Measurements from ENCODE around the gene KIF1A. TPM values are rescaled to one million over a fixed set of nuclear protein-coding genes. Genes with fewer than 3 reads are reported as not detected.

KIF1A gene
- total and polyA plus RNA-seq, 2 donors (not counting 3 experiments of a cell fraction or from before 2014, with no cell fraction given) = 0.11 to 0.64 TPM

DNA sequence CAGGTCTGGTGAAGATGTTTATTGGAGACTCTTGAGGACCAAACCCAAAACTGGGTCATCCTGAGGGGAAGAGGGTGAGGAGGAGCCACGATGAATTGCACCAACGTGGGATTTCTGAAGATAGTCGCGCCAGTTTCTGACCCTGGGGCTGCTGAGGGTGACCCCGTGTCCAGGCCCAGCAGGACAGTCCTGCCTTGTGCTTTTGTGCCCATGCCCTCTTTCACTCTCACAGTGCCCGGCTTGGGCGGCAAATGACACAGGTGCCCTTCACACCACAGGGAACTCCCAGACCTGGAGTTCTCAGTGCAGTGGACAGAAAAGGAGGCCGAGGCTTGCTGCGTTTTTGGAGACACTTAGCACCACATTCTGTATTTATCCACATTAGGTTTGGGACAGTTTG, 15.5 kb upstream of the KIF1A start:
- H3K9me1 ChIP-seq (replicated peaks; ENCODE audit: control insufficient read depth, extremely low read depth, insufficient read depth, low read length) = no peaks in the 10 kb centered on the region
- no peaks in the 10 kb centered on the region for H3K36me3 ChIP-seq (ENCODE audit: control insufficient read depth in 2 of 2, extremely low read depth in 1 of 2, insufficient read depth in 2 of 2, low read length in 2 of 2)
- peaks cover 5% of the 10 kb centered on the region for H3K4me1 ChIP-seq (ENCODE audit: control insufficient read depth, extremely low read depth, insufficient read depth, low read length)
- ChIA-PET CTCF (no interaction called here), POLR2A (no interaction called here)
- no peak overlapping the region for H3K27ac ChIP-seq (ENCODE audit: insufficient read depth, low read depth, low read length)
- no TSS peak for BruUV-seq (replicated peaks)
- no peak for DNase-seq (ENCODE audit: low read depth, low spot score)
- H3K9me3 ChIP-seq (replicated peaks; ENCODE audit: control insufficient read depth, insufficient read depth, low read length) = no peaks in the 10 kb centered on the region
- intact Hi-C loops (cut with micrococcal nuclease) (no loop called here), dilution Hi-C loops (cut with MboI; ENCODE audit: extremely low pct_ligation_motif_present, low sequenced_read_pairs) (no loop called here)
- FAIRE-seq = no peak
- H3K9ac ChIP-seq (replicated peaks; ENCODE audit: extremely low read depth, insufficient read depth, low read length) = no peak overlapping the region
- no peak overlapping the region for H3K4me3 ChIP-seq (replicated peaks in 1 of 3; ENCODE audit: insufficient read depth in 1 of 3, low read depth in 1 of 3, low read length in 3 of 3)
- no peak for TF ChIP-seq GATA2 (IDR thresholded peaks at IDR 0.05; ENCODE audit: insufficient read depth, insufficient read length, low read depth, low read length)
- TF ChIP-seq POLR2A (IDR thresholded peaks at IDR 0.05; ENCODE audit: low read depth, low read length) = no peak
- no peak for TF ChIP-seq JUN (IDR thresholded peaks at IDR 0.05; ENCODE audit: borderline replicate concordance, insufficient read depth, insufficient read length, low read depth)
- no peak for TF ChIP-seq EZH2 (IDR thresholded peaks at IDR 0.05; ENCODE audit: borderline replicate concordance, low read depth, low read length, severe bottlenecking)
- TF ChIP-seq, protein P1, sequence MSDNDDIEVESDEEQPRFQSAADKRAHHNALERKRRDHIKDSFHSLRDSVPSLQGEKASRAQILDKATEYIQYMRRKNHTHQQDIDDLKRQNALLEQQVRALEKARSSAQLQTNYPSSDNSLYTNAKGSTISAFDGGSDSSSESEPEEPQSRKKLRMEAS (IDR thresholded peaks at IDR 0.05; ENCODE audit: insufficient read depth, insufficient read length) = no peak
- H4K20me1 ChIP-seq (replicated peaks; ENCODE audit: control insufficient read depth, extremely low read depth, insufficient read depth, low read length) = no peaks in the 10 kb centered on the region
- no peaks in the 10 kb centered on the region for H3K79me2 ChIP-seq (ENCODE audit: control insufficient read depth, insufficient read depth, low read length)
- H3K4me2 ChIP-seq (ENCODE audit: insufficient read depth, low read length) = no peak overlapping the region
- no peak overlapping the region for H2AFZ ChIP-seq (ENCODE audit: low read depth, low read length)
- H3K27me3 ChIP-seq (ENCODE audit: control insufficient read depth in 2 of 2, insufficient read depth in 2 of 2, low read length in 2 of 2) = peaks cover 3 to 8% of the 10 kb centered on the region in 2 experiments

- no peak for FAIRE-seq
- intact Hi-C loops (cut with micrococcal nuclease) = loop anchor here (5.0 kb wide), 1 partner anchor 397 kb away; the partner anchor contains the start of gene GPC1
- no TSS peak for BruUV-seq (replicated peaks)
These were observed 14.5 kb upstream of the KIF1A start for GRCh38 chr2:240834377-240834975.

More at GRCh38 chr2:240834377-240834975, 14.5 kb upstream of the KIF1A start:
- ChIA-PET POLR2A (no interaction called here), CTCF (interaction anchor here (1.2 kb wide), 1 partner anchor 12 kb away, joined by 5 read pairs; no protein-coding TSS in a partner anchor)
- Histone ChIP-seq H3K9me3 (replicated peaks; ENCODE audit: control insufficient read depth, insufficient read depth, low read length) (no peaks in the 10 kb centered on the region), H3K79me2 (ENCODE audit: control insufficient read depth, insufficient read depth, low read length) (no peaks in the 10 kb centered on the region), H4K20me1 (replicated peaks; ENCODE audit: control insufficient read depth, extremely low read depth, insufficient read depth, low read length) (no peaks in the 10 kb centered on the region), H3K4me2 (ENCODE audit: insufficient read depth, low read length) (no peak overlapping the region), H3K27ac (ENCODE audit: insufficient read depth, low read depth, low read length) (no peak overlapping the region), H3K4me1 (ENCODE audit: control insufficient read depth, extremely low read depth, insufficient read depth, low read length) (peaks cover 5% of the 10 kb centered on the region), H2AFZ (ENCODE audit: low read depth, low read length) (no peak overlapping the region), H3K4me3 (replicated peaks in 1 of 3; ENCODE audit: insufficient read depth in 1 of 3, low read depth in 1 of 3, low read length in 3 of 3) (no peak overlapping the region), H3K9ac (replicated peaks; ENCODE audit: extremely low read depth, insufficient read depth, low read length) (no peak overlapping the region), H3K36me3 (ENCODE audit: control insufficient read depth in 2 of 2, extremely low read depth in 1 of 2, insufficient read depth in 2 of 2, low read length in 2 of 2) (no peaks in the 10 kb centered on the region), H3K27me3 (ENCODE audit: control insufficient read depth in 2 of 2, insufficient read depth in 2 of 2, low read length in 2 of 2) (peaks cover 5 to 11% of the 10 kb centered on the region in 2 experiments), H3K9me1 (replicated peaks; ENCODE audit: control insufficient read depth, extremely low read depth, insufficient read depth, low read length) (no peaks in the 10 kb centered on the region)
- dilution Hi-C loops (cut with MboI; ENCODE audit: extremely low pct_ligation_motif_present, low sequenced_read_pairs) = no loop called here
- DNase-seq (ENCODE audit: low read depth, low spot score) = no peak
- TF ChIP-seq JUN (IDR thresholded peaks at IDR 0.05; ENCODE audit: borderline replicate concordance, insufficient read depth, insufficient read length, low read depth) = no peak
- TF ChIP-seq, protein P1 (IDR thresholded peaks at IDR 0.05; ENCODE audit: insufficient read depth, insufficient read length) = no peak
- TF ChIP-seq GATA2 (IDR thresholded peaks at IDR 0.05; ENCODE audit: insufficient read depth, insufficient read length, low read depth, low read length) = no peak
- no peak for TF ChIP-seq MYC (IDR thresholded peaks at IDR 0.05; ENCODE audit: low read depth, low read length)
- TF ChIP-seq FOS (IDR thresholded peaks at IDR 0.05; ENCODE audit: borderline replicate concordance, insufficient read depth, low read length) = no peak
- TF ChIP-seq EZH2 (IDR thresholded peaks at IDR 0.05; ENCODE audit: borderline replicate concordance, low read depth, low read length, severe bottlenecking) = no peak

Data from endothelial cell of umbilical vein (primary cell).